Body of pancreas (tissue), 4 donors: ENCODE results near the gene IFT57.
"Not testable (repeated sequence)": the region's sequence is repeated elsewhere in the genome, so short reads cannot be mapped to it uniquely, and the experiment has no call there.

Experiments
- POLR2A ChIP-seq, 3 donors: fragments of 450-650 bp; IDR thresholded peaks; one replicate each; pipeline ENCODE4 v1.6.1; 2016; ENCODE audit warnings: antibody characterized with exemption in 3 of 3, mild to moderate bottlenecking in 2 of 3
- TF ChIP-seq, protein P1 (sequence below), 7 experiments: fragments of 450-650 bp in 4 of 7; fragments of 200-600 bp in 3 of 7; sonication (generic) in 3 of 7; IDR thresholded peaks; one replicate each; pipeline ENCODE4 v1.5.1; 2016 to 2019; ENCODE audit warnings: antibody characterized with exemption in 7 of 7

DNA sequence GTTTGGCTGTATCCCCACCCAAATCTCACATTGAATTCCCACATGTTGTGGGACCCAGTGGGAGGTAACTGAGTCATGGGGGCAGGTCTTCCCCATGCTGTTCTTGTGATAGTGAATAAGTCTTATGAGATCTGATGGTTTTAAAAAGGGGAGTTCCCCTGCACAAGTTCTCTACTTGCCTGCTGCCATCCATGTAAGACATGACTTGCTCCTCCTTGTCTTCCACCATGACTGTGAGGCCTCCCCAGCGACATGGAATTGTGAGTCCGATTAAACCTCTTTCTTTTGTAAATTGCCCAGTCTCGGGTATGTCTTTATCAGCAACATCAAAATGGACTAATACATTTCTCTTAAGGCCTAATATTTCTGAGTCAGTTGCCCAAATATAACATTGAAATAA is 46.0 kb upstream of the IFT57 start:
- TF ChIP-seq, protein P1, sequence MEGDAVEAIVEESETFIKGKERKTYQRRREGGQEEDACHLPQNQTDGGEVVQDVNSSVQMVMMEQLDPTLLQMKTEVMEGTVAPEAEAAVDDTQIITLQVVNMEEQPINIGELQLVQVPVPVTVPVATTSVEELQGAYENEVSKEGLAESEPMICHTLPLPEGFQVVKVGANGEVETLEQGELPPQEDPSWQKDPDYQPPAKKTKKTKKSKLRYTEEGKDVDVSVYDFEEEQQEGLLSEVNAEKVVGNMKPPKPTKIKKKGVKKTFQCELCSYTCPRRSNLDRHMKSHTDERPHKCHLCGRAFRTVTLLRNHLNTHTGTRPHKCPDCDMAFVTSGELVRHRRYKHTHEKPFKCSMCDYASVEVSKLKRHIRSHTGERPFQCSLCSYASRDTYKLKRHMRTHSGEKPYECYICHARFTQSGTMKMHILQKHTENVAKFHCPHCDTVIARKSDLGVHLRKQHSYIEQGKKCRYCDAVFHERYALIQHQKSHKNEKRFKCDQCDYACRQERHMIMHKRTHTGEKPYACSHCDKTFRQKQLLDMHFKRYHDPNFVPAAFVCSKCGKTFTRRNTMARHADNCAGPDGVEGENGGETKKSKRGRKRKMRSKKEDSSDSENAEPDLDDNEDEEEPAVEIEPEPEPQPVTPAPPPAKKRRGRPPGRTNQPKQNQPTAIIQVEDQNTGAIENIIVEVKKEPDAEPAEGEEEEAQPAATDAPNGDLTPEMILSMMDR (IDR thresholded peaks at IDR 0.05) = not testable (repeated sequence)
- not testable (repeated sequence) for TF ChIP-seq POLR2A (IDR thresholded peaks at IDR 0.05)
